Fibroblast of upper back skin (primary cell): ENCODE data around the gene CSF1.
"Not testable (repeated sequence)": the region's sequence is repeated elsewhere in the genome, so short reads cannot be mapped to it uniquely, and the experiment has no call there.

Source experiments
- DNase-seq: peaks from one replicate; pipeline ENCODE4 v3.0.0-alpha.2; 2013

CSF1 gene

DNA sequence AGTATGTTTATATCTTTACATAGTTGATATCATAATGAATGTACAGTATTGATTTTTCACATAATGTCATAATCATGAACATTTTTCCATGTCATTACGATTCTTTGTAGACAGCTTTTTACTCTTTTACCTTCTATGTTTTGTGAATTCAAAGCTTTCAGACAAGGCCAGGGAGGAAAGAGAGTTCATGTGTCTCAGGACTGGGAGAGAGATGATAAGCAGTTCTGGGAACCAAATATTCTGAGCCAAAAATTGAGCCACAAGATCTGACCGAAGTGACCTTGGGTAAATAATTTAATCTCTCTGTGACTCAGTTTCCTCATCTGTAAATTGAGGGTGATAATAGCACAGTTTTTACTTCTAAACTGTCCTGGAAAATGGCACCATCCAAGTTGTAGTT lies 31.8 kb downstream of the CSF1 start:
- no peak for DNase-seq

DNA sequence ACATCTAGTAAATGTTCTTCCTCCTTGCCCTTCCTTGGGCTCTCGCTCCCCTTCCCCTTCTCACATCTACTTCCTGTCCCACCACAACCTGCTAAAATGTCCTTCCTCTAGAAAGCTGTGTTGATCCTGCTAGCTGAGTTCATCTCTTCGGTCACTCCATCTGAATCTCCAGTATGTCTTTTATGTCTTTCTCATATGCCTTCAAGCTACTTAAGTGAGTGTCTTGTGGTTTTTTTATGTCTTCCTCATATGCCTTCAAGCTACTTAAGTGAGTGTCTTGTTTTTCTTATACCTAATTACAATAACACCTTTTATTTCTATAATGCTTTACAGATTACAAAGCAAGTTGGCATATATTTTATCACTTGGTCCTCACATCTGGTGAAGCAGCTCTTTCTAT lies 33.9 kb downstream of the CSF1 start:
- no peak for DNase-seq

DNA sequence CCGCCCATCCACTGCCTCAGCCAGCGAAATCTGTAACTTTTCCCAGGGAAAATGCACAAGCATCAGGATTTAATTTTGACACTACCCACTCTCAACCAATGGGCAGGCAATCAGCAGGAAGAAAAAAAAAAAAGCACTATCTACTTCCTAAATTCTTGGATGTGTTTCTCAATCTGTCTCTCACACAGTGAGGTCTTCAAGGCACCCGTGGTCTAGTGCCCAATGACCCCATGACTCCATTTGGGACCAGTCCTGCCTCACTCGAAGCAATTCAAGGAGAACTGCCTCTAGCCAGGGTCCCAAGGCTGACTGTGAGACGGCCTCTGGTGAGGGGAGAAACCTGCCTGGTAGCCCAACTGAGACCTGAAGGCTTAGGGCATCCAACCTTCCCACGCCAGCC lies 35.9 kb downstream of the CSF1 start:
- DNase-seq, result no peak

DNA sequence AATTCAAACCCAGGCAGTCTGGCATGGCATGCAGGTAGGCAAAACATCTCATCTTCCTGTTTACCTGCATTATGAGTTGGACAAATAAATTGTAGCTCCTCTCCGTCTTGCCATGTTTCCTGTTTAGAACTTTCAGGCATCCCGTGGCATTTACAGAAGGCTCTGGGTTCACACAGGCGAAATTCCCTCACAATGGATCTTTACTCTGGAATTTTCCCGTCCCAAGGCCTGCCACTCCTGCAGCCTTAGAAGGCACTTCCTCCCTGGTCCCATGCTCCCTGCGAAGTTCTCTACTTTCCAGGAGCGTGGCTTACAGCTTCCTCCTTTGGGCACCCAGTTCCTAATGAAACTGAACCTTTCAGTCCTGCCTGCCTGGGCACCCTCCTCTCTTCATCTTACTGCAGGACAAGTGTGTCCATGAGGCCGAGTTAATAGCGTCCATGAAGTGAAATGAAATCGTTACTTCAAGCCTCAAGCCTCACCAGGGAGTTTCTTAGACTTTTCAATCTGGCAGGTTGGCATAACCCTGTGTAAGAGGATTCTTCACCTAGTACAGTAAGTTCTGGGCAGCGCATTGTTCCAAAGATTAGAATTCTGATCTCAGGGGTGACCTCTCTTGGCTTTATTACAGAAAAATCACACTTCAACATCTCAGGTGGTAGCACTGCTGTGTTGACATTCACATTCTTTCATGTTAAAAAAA lies 37.1 kb downstream of the CSF1 start:
- DNase-seq, result no peak

DNA sequence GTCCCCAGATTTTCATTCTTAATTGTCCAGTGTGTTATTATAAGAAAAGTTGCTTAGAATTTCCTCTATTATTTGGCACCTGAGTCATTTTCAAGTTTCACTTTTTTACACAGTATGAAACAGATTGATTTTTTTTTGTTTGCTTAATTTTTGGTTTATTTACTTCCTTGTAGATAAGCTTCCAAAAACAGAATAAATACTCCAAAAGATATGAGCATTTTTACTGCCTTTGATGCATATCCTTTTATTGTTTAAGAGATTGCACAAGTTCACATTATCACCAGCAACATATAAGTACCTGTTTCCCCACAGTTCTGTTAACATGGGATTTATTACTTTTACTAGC lies 37.6 kb downstream of the CSF1 start:
- no peak for DNase-seq

DNA sequence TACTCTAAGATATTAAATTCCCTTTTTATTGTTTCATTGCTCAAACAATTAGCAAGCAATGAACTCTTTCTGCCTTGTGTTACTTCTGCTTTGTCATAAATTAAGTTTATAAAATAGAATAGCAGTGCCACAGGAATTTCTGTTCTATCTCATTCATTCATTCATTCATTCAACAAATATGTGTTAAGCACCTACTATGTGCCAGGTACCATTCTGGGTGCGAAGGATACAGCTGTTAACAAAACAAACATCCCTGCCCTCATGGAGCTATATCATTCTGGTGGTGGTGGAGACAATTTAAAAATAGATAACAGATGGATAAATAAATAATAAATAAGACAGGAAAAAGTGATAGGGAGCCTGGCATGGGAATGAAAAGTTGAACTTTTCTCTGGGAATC lies 39.4 kb downstream of the CSF1 start:
- no peak for DNase-seq

DNA sequence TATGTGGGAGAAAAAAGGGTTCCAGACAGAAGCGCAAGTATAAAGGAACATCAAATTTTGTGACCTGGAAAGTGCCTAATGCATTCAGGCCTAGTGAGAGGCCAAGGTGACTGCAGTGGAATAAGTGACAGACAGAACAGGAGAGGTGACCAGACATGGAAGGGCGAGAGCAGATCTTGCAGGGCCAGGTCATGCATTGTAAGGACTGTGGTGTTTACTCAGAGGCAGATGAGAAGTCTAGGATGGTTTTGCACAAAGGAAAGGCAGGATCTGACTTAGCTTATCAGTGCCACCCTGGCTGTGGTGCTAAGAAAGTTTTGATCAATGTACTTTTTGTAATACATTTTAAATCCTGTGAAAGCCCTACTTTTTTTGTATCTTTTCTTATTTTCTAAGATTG lies 39.9 kb downstream of the CSF1 start:
- no peak for DNase-seq

DNA sequence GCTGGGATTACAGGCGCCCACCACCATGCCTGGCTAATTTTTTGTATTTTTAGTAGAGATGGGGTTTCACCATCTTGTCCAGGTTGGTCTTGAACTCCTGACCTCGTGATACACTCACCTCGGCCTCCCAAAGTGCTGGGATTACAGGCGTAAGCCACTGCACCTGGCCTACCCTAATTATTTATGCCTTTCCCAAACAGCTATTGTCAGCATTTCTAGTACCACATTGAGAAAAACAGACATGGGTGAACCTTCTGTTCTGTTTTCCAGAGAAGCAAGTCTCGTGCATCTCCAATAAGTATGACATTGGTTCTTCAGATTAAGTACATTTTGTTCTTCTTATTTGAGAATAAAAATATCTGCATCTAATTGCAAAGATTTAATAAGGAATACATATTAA lies 40.9 kb downstream of the CSF1 start:
- DNase-seq, result not testable (repeated sequence)

DNA sequence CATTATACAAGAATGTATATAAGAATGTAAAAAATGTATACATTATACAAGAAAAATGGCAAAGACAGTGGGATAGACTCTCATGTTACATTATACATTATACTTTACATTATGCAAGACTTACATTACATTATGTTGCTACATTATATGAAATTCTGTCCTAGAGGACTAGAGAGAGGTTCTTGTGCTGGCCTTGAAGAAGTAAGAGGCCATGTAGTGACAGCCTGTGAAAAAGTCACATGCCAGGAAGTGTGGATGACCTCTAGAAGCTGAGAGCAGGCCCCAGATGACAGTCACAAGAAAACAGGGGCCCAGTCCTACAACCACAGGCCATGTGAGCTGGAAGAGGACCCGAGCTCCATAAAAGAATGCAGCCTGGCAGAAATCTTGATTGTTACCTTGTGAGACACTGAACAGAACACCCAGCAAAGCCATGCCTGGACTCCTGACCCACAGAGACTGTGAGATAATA lies 43.4 kb downstream of the CSF1 start:
- peak; percentile 31 for DNase-seq

DNA sequence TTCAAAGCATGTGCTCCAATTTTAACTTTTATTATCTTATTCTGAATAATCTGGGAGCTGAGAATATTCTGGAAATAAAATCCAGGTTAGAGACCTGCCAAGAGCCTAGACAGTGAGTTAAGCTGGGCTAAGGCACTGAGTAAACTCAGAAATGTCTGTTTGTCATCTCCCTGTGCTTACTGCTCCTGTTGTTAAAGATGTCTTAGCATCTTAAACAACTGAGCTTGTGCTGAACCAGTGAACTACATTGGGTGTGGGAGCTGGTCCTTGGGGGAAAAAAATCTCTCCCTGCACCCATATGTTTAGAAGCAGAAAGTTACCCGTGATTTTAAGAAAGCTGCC lies 49.0 kb downstream of the CSF1 start:
- no peak for DNase-seq

DNA sequence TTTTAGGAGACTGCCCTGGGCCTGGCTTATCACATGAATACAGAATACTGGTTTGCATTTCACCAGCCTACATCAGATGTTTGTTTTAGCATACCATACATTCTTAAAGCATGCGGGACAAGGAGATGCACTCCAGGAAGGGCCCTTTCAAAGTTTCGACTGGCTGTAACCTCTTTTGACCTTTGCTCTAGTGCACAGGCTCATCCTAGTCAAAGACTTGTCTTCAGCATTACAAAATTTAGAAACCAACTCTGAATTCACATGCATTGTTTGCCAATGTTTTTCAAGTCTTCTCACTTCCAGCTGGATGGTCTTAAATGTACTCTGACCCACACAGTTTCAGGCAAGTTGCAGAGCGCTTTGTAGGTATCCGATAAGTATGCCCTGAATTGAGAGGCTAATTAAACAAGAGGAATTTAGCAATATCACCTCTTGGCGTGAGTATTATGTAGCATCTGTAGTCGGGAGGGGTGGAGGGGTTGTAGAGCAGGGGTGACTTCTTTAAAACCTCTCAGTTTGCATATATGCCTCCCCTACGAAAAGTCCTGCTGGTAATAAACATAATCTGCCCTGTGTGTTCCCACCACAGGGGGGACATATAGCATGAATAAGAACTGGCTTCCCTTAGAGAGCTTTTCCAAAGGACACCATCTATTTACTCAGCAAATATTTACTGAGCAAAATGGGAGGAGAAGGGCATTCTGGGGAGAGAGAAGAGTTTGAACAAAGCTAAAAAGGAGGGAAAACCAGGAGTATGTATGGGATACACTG lies 49.5 kb downstream of the CSF1 start:
- DNase-seq, result peak; percentile 90

DNA sequence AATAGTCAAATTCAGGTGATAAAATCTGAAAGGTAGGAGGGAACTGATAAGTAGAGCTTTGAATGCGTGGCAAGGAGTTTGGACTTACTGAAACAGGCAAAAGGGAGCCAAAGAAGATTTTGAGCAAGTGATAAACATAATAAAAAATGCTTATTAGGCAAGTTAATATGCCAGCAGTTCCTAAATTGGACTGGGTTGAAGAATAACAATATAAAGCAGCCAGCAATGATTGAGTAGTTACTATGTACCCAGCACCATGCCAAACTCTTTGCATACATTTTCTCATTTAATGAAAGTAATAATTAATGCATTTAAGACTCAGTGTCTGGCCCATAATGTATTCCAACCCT lies 50.1 kb downstream of the CSF1 start:
- no peak for DNase-seq

DNA sequence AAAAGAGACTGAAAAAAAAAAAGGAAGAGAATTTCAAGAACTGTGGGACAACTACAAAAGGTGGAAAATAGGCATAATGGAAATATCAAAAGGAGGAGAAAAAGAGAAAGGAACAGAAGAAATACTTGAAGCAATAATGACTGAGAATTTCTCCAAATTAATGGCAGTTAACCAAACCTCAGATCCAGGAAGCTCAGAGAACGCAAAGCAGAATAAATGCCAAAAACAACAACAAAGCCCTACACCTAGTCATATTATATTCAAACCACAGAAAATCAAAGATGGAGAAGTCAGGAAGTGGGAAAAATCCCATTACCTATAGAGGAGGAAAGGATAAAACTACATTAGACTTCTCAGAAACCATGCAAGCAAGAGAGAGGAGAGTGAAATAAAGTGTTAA lies 53.2 kb downstream of the CSF1 start:
- DNase-seq, result peak; percentile 51

DNA sequence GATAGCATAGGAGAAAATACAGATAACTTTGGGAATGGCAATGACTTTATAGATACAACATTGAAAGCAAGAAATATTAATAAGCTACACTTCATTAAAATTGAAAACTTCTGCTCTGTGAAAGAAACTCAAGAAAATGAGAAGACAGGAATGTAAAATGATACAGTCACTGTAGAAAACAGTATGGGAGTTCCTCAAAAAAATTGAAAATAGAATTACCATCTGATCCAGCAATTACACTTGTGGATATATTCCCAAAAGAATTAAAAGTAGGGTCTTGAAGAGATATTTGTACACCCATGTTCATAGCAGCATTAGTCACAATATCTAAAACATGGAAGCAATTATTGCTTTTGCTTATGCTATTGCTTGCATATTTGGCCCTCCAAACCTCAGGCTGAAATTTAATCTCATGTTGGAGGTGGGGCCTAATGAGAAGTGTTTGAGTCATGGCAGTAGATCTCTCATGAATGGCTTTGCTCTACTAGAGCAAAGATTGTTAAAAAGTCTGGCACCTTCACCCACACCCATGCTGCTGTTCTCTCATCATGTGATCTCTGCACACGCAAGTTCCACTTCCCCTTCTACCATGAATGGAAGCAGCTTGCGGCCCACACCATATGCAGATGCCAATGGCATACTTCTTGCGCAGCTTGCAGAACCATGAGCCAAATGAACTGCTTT lies 58.6 kb downstream of the CSF1 start:
- peak; percentile 90 for DNase-seq

DNA sequence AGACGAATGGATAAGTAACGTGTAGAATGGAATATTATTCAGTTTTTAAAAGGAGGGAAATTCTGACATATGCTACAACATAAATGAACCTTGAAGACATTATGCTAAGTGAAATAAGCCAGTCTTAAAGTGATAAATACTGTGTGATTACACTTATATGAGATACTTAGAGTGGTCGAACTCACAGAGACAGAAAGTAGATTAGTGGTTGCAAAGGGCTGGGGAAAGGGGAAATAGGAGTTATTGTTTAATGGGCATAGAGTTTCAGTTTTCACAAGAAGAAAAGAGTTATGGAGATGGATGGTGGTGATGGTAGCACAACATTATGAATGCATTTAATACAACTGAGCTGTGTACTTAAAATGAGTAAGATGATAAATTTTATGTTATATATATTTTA lies 59.3 kb downstream of the CSF1 start:
- no peak for DNase-seq

DNA sequence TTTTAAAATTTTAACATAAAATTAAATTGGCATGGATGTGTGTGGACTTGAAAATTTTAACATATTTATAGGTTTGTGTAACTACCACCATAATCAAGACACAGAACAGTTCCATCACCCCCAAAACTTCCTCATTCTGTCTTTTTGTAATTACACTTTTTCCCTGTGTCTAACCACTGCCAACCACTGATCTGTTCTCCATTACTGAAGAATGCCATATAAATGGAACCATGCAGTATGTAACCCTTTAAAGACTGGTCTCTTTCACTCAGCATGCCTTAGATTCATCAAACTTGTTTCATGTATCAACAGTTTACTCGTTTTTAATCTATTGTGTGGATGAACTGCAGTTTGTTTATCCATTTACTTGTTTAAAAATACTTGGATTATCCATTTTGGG lies 60.9 kb downstream of the CSF1 start:
- no peak for DNase-seq

DNA sequence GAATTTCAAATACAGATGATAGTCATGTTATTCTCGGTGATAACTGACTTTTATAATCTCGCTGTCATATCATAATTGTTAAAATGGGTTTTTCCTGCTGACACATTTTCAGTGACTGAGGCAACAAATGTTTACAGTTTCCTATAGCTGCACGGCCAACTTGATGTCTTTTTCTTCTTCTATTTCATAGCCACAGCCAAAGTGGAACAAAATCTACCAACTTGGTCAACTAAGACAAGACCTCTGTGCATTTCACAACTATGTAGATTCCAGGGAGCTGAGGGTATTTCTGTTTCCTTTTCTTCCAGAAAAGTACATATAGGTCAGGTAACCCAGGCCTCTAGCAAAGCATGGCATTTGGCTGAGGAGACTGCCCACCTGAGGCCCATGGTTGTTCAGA lies 63.5 kb downstream of the CSF1 start:
- DNase-seq, result no peak

DNA sequence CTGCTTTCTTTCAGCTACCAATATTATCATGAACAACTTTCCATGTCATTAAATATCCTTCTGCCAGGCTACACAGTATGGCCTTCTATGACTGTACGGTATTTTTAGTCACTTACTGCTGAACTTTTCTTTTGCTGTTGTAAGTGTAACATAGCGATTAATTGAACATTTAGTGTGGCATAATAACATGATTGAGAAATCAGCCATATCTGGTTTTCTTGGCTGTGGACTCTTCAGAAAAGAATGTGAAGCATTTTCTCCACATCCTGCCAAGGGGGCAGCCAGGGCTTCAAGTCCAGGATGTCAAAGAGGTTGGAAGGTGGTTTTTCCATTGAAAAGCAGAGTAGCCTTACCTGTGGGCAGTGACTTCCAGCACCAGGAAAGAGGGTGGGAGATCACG lies 65.1 kb downstream of the CSF1 start:
- peak; percentile 91 for DNase-seq

DNA sequence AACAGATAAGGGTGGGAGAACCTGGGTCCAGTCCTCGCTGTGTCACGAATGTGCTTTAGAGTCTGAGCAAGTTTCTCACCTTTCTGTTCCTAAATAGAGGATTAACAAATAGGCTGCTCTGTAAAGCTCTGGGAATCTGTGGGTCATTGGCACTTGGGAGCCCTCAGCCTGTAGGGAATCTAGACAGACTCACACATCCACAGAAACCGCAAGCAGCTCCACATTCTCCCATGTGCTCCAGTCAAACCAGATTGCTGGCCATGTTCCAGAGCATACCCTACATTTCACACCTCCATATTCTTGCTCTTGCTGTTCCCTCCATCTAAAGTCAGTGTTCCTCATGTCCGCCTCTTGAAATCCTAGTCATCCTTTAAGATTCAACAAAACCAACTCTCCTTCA lies 66.1 kb downstream of the CSF1 start:
- peak; percentile 45 for DNase-seq

DNA sequence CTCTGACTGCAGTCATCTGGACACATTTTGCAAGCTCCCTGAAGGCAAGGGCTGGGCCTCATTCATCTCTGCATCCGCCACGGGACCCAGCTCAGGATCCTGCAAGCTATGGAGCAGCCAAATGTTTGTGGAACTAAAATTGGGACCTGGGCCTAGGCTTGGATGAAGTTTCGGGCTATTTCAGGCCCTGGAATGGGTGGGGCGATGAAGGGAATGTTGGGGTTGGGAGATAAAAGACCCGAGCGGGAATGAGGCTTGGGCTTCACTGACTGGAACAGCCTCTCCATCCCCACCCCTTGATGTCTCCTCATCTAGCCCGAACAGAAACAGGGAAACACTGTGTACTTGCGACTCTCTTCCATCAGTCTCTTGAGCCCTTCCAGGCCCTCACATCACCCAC lies 66.6 kb downstream of the CSF1 start:
- DNase-seq, result no peak

DNA sequence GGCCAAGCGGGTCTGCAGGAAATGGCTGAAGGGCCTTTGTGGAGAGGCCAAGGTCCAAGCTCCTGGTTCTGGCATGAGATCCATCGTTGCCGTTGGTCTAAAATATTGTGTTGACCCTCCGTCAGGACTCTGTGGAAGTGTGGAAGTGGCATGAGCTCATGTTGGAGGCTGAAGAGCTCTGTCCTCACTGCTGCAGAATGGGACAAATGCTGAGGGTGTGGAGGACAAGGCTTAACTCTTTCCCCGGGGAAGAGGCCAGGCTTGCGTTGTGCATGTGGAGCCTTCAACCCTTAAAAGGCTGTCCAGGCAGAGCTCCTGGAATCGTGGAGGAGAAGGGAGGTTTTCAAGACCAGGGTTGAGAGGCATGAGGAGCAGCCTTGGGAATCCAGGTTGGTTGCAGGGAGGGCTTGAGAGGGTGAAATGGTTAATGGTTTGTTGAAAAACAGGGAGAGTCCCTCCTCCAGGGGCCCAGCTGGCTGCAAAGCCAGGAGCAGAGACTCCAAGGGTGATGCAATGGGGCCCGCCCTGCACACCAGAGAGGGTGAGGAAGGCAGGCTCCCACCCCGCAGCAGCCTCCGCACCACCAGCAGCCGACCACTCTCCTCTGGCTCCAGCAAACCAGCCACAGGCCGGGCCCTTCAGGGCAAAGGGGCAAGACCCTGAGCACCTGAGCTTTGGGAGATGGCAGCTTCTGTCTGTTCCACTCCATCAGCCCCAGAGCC lies 67.2 kb downstream of the CSF1 start:
- no peak for DNase-seq

DNA sequence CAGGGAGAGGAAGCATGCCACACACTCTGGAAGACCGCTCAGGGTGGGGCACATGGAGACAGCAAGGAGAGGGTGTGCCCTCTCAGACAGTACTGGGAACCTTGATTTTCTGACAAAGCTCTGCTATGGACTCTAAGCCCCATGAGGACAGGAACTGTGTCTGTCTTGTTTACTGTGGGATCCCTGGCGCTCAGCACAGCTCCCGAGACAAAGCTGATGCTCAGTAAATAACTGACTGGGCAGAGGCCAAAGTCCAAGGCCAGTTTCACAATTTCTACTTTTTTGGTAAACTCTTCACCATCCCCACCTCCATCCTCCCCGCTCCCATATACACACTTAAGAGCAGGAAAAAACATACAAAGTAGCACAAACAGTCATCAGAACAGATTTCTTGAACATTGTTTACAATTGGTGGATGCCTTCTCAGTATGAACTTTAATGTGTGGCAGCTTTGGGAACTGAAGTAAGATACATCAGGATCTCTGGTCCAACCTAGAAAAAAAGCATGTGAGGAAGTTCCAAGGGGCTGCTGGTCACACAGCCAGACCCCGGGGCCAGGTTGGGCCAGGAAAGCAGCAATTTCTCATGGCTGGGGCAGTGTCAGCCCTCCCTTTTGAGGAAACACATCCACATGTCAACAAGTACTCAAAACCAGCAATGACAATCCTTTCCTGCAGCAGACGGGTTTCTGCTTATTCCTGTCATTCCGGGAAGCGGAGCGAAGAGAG lies 68.3 kb downstream of the CSF1 start:
- DNase-seq, result no peak

DNA sequence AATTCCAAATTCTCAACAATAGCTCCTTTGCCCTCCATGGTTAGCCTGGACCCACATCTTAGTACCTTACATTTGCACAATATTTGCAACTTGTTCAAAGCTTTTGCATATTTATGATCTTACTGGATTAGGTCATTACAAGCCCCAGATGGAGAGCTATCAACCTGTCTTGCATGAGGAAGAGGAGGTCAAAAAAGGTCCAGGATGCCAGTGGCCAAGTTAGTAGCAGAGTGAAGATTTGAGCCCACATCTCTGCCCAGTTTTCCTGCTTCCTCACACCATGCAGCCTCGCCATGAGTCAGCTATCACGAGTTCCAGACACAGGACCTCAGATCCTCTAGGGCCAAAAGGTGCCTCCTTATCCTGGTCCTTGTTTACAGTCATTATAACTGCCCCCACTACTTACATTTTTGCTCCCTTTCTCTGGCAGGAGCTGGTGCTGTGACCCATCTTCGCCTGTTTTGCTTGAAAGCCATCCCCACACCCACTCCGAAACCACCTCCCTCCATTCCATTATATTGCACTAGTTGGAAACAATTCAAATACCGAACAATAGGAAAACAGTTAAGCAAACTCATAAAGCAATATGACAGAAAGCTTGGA lies 68.9 kb downstream of the CSF1 start:
- DNase-seq, result peak; percentile 29
